Lower leg skin (tissue), 4 donors: ENCODE data around the gene NPW. TPM values are rescaled to one million over a fixed set of nuclear protein-coding genes. Genes with fewer than 3 reads are reported as not detected.

Experiments used
- DNase-seq, 2 donors: peaks; one replicate each; pipeline ENCODE4 v3.0.0-alpha.2; 2019; ENCODE audit warnings: low spot score in 2 of 2
- H3K4me3 ChIP-seq: fragments of 200-600 bp; sonication (generic); 2 replicates; pipeline ENCODE4 v1.5.1; 2017; ENCODE audit warnings: mild to moderate bottlenecking, low read depth; ENCODE audit not compliant: poor library complexity, severe bottlenecking
- POLR2A ChIP-seq, 2 donors: fragments of 450-650 bp; IDR thresholded peaks; one replicate each; pipeline ENCODE4 v1.6.1; 2016 to 2017; ENCODE audit warnings: antibody characterized with exemption in 2 of 2, mild to moderate bottlenecking in 1 of 2, moderate library complexity in 1 of 2
- WGBS, 2 donors: methylation state at CpG; one replicate each; pipeline ENCODE4 v1.1.5; 2018; 5-methylcytosine and 5-hydroxymethylcytosine counted together
- intact Hi-C: fragments of 100-400 bp; cut with DNase I; formaldehyde crosslinking; loops from one replicate; pipeline ENCODE4 v1.15.0; 2023; ENCODE audit warnings: low total_unique reads
- total RNA-seq, 4 donors: library from RNA; depleted of rRNA; stranded (reverse); fragments of >200 nt; gene quantifications; one replicate each; pipeline ENCODE4 v1.1.0, GENCODE V29; 2016
- TF ChIP-seq, protein P1 (sequence below), 3 donors: fragments of 450-650 bp; IDR thresholded peaks; one replicate each; pipeline ENCODE4 v1.5.1; 2016; ENCODE audit warnings: antibody characterized with exemption in 3 of 3, mild to moderate bottlenecking in 3 of 3, moderate library complexity in 2 of 3

The NPW gene
- total RNA-seq, 4 donors from 2014 or later = 0.38 to 3.9 (median 1.6) TPM; not detected in 1

DNA sequence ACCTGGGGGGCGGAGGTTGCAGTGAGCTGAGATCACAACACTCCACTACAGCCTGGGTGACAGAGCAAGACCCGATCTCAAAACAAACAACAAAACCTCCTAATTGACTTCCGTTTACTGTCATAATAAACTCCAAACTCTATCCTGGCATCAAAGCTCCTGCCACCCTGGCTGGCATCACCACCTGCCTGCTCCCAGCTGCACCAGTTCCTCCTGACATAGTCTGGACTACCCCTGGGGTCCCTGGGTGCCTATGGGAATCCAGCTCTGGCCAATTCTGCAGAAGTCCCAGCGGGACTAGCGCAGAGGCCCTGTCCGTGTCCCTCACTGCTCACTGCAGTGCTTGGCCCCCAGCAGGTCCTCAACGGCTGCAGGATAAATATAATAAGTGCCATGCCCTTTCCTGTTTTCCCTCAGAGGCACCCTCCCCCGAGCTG, 27.3 kb downstream of the NPW start:
- 18 to 19% methylated on average over 6 to 8 of the region's 8 CpGs for WGBS, 2 donors
- no peak for TF ChIP-seq POLR2A (IDR thresholded peaks at IDR 0.05)
- intact Hi-C loops = no loop called here
- no peak overlapping the region for H3K4me3 ChIP-seq
- no peak for DNase-seq

DNA sequence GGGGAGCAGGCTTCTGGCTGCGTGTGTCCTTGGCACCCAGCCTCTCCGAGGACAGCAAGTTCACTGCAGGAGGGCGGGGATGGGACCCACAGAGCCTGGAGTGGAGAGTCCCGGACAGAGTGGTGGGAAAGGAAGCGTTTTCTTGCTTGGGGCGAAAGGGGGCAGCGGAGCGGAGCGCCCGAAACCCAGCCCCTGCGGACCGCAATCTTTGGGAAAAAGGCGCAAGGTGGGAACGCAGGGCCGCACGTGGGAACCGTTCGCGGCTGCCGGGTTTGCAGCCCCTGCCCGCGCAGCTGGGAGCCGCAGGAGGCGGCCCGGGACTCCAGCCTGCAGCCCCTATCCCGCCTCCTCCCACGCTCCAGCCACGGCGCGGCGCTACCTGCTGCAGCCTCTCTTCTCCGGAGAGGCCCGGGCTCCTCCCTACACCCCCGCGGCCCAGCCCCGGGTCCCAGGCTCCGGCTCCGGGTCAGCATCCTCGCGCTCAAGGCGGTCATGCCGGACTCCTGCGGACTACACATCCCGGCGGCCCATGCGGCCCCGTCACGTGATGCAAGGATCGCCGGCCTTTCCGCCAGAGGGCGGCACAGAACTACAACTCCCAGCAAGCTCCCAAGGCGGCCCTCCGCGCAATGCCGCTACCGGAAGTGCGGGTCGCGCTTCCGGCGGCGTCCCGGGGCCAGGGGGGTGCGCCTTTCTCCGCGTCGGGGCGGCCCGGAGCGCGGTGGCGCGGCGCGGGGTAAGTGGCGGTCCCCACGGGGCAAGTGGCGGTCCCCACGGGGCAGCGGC, 27.9 kb downstream of the NPW start, which contains the start of the genes NTHL1 and TSC2:
Gene NTHL1, minus strand, starts transcription at position 505 of the 786 bp plus-strand sequence. Its CDS starts 11 bp downstream, at position 494.
Gene TSC2, plus strand, starts transcription at position 656 of the 786 bp plus-strand sequence. CDS start 631 bp downstream, outside the sequence.
- intact Hi-C loops = no loop called here
- peak within 1 kb of the TSS; percentile 71 for H3K4me3 ChIP-seq
- peak; percentile 95 to 99 for DNase-seq
- 0 to 1% methylated on average over 37 to 43 of the region's 81 CpGs for WGBS, 2 donors
- TF ChIP-seq POLR2A (IDR thresholded peaks at IDR 0.05) = no peak
- TF ChIP-seq, protein P1, sequence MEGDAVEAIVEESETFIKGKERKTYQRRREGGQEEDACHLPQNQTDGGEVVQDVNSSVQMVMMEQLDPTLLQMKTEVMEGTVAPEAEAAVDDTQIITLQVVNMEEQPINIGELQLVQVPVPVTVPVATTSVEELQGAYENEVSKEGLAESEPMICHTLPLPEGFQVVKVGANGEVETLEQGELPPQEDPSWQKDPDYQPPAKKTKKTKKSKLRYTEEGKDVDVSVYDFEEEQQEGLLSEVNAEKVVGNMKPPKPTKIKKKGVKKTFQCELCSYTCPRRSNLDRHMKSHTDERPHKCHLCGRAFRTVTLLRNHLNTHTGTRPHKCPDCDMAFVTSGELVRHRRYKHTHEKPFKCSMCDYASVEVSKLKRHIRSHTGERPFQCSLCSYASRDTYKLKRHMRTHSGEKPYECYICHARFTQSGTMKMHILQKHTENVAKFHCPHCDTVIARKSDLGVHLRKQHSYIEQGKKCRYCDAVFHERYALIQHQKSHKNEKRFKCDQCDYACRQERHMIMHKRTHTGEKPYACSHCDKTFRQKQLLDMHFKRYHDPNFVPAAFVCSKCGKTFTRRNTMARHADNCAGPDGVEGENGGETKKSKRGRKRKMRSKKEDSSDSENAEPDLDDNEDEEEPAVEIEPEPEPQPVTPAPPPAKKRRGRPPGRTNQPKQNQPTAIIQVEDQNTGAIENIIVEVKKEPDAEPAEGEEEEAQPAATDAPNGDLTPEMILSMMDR (IDR thresholded peaks at IDR 0.05) = no peak

DNA sequence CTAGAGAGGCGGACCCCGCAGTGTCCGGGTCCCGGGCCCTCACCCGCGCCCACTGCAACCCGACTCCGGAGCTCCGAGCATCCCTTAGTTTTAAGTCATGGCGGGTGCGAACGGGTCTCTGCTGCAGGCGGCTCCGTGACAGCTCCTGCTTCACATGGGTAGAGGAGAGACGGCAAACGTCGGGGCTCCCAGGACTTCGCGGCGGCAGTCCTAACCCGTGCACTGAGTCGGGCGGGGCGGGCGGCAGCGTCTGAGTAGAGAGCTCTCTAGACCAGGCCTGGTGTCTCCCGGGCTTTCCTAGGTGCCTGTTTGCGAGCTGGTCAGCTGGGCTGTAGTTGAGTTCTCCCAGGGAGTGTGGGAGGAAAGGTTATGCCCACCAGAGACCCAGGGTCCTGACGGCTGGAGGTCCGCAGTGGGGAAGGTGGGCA, 28.5 kb downstream of the NPW start:
- DNase-seq = no peak
- intact Hi-C loops = no loop called here
- WGBS, 2 donors = 0 to 2% methylated on average over 2 to 17 of the region's 30 CpGs
- TF ChIP-seq POLR2A (IDR thresholded peaks at IDR 0.05) = no peak
- TF ChIP-seq, protein P1 (IDR thresholded peaks at IDR 0.05) = no peak
- peak overlapping the region; percentile 71 for H3K4me3 ChIP-seq

DNA sequence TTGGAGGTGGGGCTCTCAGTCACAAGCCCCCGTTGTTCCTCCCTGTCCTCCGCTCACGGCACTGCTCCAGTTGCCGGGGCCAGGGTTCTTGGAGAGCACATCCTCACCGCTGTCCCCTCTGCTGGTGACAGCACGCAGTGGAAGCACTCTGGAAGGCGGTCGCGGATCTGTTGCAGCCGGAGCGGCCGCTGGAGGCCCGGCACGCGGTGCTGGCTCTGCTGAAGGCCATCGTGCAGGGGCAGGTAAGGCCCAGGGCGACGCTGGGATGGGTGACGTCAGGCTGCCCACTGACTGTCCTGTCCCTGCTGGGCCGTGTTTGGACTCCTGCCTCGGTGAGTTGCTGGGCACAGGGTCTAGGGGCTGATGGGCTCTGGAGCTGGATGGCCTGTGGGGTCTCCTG, 33.6 kb downstream of the NPW start:
- H3K4me3 ChIP-seq = no peak overlapping the region
- DNase-seq = no peak
- WGBS, 2 donors = 95 to 100% methylated on average over 12 to 21 of the region's 21 CpGs
- TF ChIP-seq POLR2A (IDR thresholded peaks at IDR 0.05) = no peak
- TF ChIP-seq, protein P1 (IDR thresholded peaks at IDR 0.05) = no peak
- intact Hi-C loops = no loop called here

GRCh38 chr16:2053897-2054296, 34.3 kb downstream of the NPW start:
- H3K4me3 ChIP-seq = no peak overlapping the region
- intact Hi-C loops = no loop called here
- TF ChIP-seq POLR2A (IDR thresholded peaks at IDR 0.05) = no peak
- TF ChIP-seq, protein P1 (IDR thresholded peaks at IDR 0.05) = no peak
- 93 to 95% methylated on average over 15 to 17 of the region's 17 CpGs for WGBS, 2 donors
- no peak for DNase-seq

- TF ChIP-seq POLR2A (IDR thresholded peaks at IDR 0.05) = no peak
- TF ChIP-seq, protein P1 (IDR thresholded peaks at IDR 0.05) = no peak
- DNase-seq = no peak
- intact Hi-C loops = no loop called here
- H3K4me3 ChIP-seq = no peak overlapping the region
- WGBS, 2 donors = 88 to 89% methylated on average over 20 to 26 of the region's 29 CpGs
These were observed 35.1 kb downstream of the NPW start for GRCh38 chr16:2054543-2055245.
